Measurements from ENCODE around the gene LAMC1. TPM values are rescaled to one million over a fixed set of nuclear protein-coding genes. Genes with fewer than 3 reads are reported as not detected.

The LAMC1 gene
- total and polyA plus RNA-seq, 12 donors = 22.1 to 160 (median 115) TPM

- Histone ChIP-seq H3K27me3 (no peaks in the 10 kb centered on the region), H3K27ac (peak overlapping the region in 1 of 10 donors; percentile 26), H3K4me1 (peaks cover 6 to 96% (median 85%) of the 10 kb centered on the region in 9 donors), H3K9me3 (no peaks in the 10 kb centered on the region), H3K4me3 (no peak overlapping the region), H3K36me3 (no peaks in the 10 kb centered on the region)
- 60 to 66% methylated on average over 7 of the region's 7 CpGs for WGBS, 2 donors
- no peak for DNase-seq
- no peak for TF ChIP-seq CTCF (IDR thresholded peaks at IDR 0.05)
- no peak for ATAC-seq
- intact Hi-C loops (cut with DNase I) = no loop called here
These were observed 25.2 kb downstream of the LAMC1 start for GRCh38 chr1:183048087-183049085.

GRCh38 chr1:183051546-183051945, 28.3 kb downstream of the LAMC1 start:
- 4 to 11% methylated on average over 1 of the region's 1 CpG for WGBS, 2 donors
- Histone ChIP-seq H3K27me3 (no peaks in the 10 kb centered on the region), H3K4me1 (peaks cover 2 to 82% (median 60%) of the 10 kb centered on the region in 9 donors), H3K4me3 (no peak overlapping the region), H3K9me3 (no peaks in the 10 kb centered on the region), H3K36me3 (peaks cover 0 to under 1% (median 0%) of the 10 kb centered on the region in 9 donors), H3K27ac (peak overlapping the region in 1 of 10 donors; percentile 47)
- TF ChIP-seq CTCF (IDR thresholded peaks at IDR 0.05) = no peak
- peak in 4 of 8 donors; percentile 54 to 64 (median 60) for ATAC-seq
- no peak for DNase-seq
- intact Hi-C loops (cut with DNase I) = no loop called here

- Histone ChIP-seq H3K27me3 (no peaks in the 10 kb centered on the region), H3K4me1 (peaks cover 0 to 82% (median 58%) of the 10 kb centered on the region in 9 donors), H3K9me3 (no peaks in the 10 kb centered on the region), H3K36me3 (peaks cover 0 to 5% (median 0%) of the 10 kb centered on the region in 9 donors), H3K4me3 (no peak overlapping the region), H3K27ac (peak overlapping the region in 1 of 10 donors; percentile 47)
- no peak for TF ChIP-seq CTCF (IDR thresholded peaks at IDR 0.05)
- intact Hi-C loops (cut with DNase I) = no loop called here
- DNase-seq (no peak), ATAC-seq (no peak)
- 79 to 89% methylated on average over 5 of the region's 5 CpGs for WGBS, 2 donors
These were observed 29.6 kb downstream of the LAMC1 start for GRCh38 chr1:183052861-183053260.

- intact Hi-C loops (cut with DNase I) = no loop called here
These were observed 35.8 kb downstream of the LAMC1 start for GRCh38 chr1:183058851-183059502.

More at GRCh38 chr1:183058851-183059502, 35.8 kb downstream of the LAMC1 start:
- peaks cover 0 to 5% (median 0%) of the 10 kb centered on the region in 9 donors for H3K36me3 ChIP-seq
- H3K27ac ChIP-seq = peak overlapping the region in 1 of 10 donors; percentile 10
- no peak for ATAC-seq
- no peak overlapping the region for H3K4me3 ChIP-seq
- H3K9me3 ChIP-seq = no peaks in the 10 kb centered on the region
- WGBS, 2 donors = 44 to 63% methylated on average over 2 of the region's 2 CpGs
- TF ChIP-seq CTCF (IDR thresholded peaks at IDR 0.05) = no peak
- no peaks in the 10 kb centered on the region for H3K27me3 ChIP-seq
- DNase-seq = no peak
- peaks cover 3 to 88% (median 69%) of the 10 kb centered on the region in 9 donors for H3K4me1 ChIP-seq
